Neural cell (in vitro differentiated cells): ENCODE results near the gene MUC22. TPM values are rescaled to one million over a fixed set of nuclear protein-coding genes. Genes with fewer than 3 reads are reported as not detected.

Source experiments
- H2AFZ ChIP-seq: fragments of 200-600, 300-800 bp; sonication (generic), shearing (Covaris generic); 2 replicates; pipeline ENCODE4 v1.6.0; 2014; ENCODE audit warnings: low read depth, mild to moderate bottlenecking, antibody characterized with exemption, low read length, moderate library complexity
- H3F3A ChIP-seq: fragments of 200-600 bp; shearing (Covaris generic); 2 replicates; pipeline ENCODE4 v1.6.1; 2016; ENCODE audit warnings: mild to moderate bottlenecking, moderate library complexity, mixed read lengths, antibody characterized with exemption, low read length; ENCODE audit not compliant: insufficient read depth, poor library complexity, severe bottlenecking
- H3K27ac ChIP-seq: fragments of 200-600, 300-800 bp; sonication (generic), shearing (Covaris generic); 2 replicates; pipeline ENCODE4 v1.5.1; 2014; ENCODE audit warnings: mild to moderate bottlenecking, low read length, moderate library complexity
- H3K27me3 ChIP-seq: fragments of 300-800, 200-600 bp; sonication (generic), shearing (Covaris generic); 2 replicates; pipeline ENCODE4 v1.6.0; 2014; ENCODE audit warnings: mild to moderate bottlenecking, low read depth, low read length, moderate library complexity; ENCODE audit not compliant: insufficient read depth
- H3K36me3 ChIP-seq: fragments of 300-800, 200-600 bp; sonication (generic), shearing (Covaris generic); 2 replicates; pipeline ENCODE4 v1.5.1; 2014; ENCODE audit warnings: mild to moderate bottlenecking, antibody characterized with exemption, low read length, moderate library complexity; ENCODE audit not compliant: insufficient read depth
- H3K4me2 ChIP-seq: fragments of 300-800, 200-600 bp; sonication (generic), shearing (Covaris generic); 2 replicates; pipeline ENCODE4 v1.6.0; 2014; ENCODE audit warnings: mild to moderate bottlenecking, low read length
- H3K4me3 ChIP-seq: fragments of 300-800, 200-600 bp; sonication (generic), shearing (Covaris generic); 2 replicates; pipeline ENCODE4 v1.5.1; 2014; ENCODE audit warnings: mild to moderate bottlenecking, low read length, moderate library complexity
- H3K79me2 ChIP-seq: fragments of 200-600 bp; shearing (Covaris generic); replicated peaks from 2 replicates; pipeline ENCODE4 v1.6.0; 2014; ENCODE audit warnings: mild to moderate bottlenecking, low read length, moderate library complexity; ENCODE audit not compliant: insufficient read depth
- H3K9ac ChIP-seq: fragments of 300-800, 200-600 bp; sonication (generic), shearing (Covaris generic); 2 replicates; pipeline ENCODE4 v1.6.1; 2016; ENCODE audit warnings: mild to moderate bottlenecking, low read length, mixed read lengths
- H3K9me2 ChIP-seq: fragments of 200-600 bp; shearing (Covaris generic); 2 replicates; pipeline ENCODE4 v1.6.1; 2016; ENCODE audit warnings: mild to moderate bottlenecking, low read length, mixed read lengths; ENCODE audit not compliant: insufficient read depth
- H3K9me3 ChIP-seq: fragments of 200-600, 300-800 bp; sonication (generic), shearing (Covaris generic); 2 replicates; pipeline ENCODE4 v1.6.1; 2016; ENCODE audit warnings: mild to moderate bottlenecking, mixed run types, low read length, moderate library complexity, mixed read lengths
- H4K20me1 ChIP-seq: fragments of 200-600 bp; shearing (Covaris generic); 2 replicates; pipeline ENCODE4 v1.6.1; 2016; ENCODE audit warnings: mild to moderate bottlenecking, mixed run types; ENCODE audit not compliant: insufficient read depth
- CTCF ChIP-seq: fragments of 450-650 bp; IDR thresholded peaks from 2 replicates; pipeline ENCODE4 v1.5.1; 2014; ENCODE audit warnings: antibody characterized with exemption, mild to moderate bottlenecking, moderate library complexity; ENCODE audit not compliant: poor library complexity, severe bottlenecking
- EP300 ChIP-seq: fragments of 450-650 bp; conservative IDR thresholded peaks from 2 replicates; pipeline ENCODE4 v1.6.1; 2014; ENCODE audit warnings: antibody characterized with exemption, mild to moderate bottlenecking, moderate library complexity; ENCODE audit not compliant: poor library complexity, severe bottlenecking
- EZH2 ChIP-seq: fragments of 200-600, 300-800 bp; shearing (Covaris generic), sonication (generic); IDR thresholded peaks from 2 replicates; pipeline ENCODE4 v1.6.1; 2014; ENCODE audit warnings: antibody characterized with exemption, low read length, borderline replicate concordance, mild to moderate bottlenecking; ENCODE audit not compliant: insufficient read depth, poor library complexity, severe bottlenecking
- MXI1 ChIP-seq: fragments of 450-650 bp; conservative IDR thresholded peaks from 2 replicates; pipeline ENCODE4 v1.6.1; 2014; ENCODE audit warnings: antibody characterized with exemption, mild to moderate bottlenecking; ENCODE audit not compliant: poor library complexity, severe bottlenecking
- POLR2AphosphoS5 ChIP-seq: IDR thresholded peaks from 2 replicates; pipeline ENCODE4 v1.6.1; 2012
- RAD21 ChIP-seq: fragments of 450-650 bp; conservative IDR thresholded peaks from 2 replicates; pipeline ENCODE4 v1.6.1; 2014; ENCODE audit warnings: antibody characterized with exemption, mild to moderate bottlenecking, moderate library complexity
- REST ChIP-seq: IDR thresholded peaks from 2 replicates; pipeline ENCODE4 v1.6.1; 2012; ENCODE audit warnings: borderline replicate concordance
- SMC3 ChIP-seq: fragments of 450-650 bp; conservative IDR thresholded peaks from 2 replicates; pipeline ENCODE4 v1.6.1; 2014; ENCODE audit warnings: antibody characterized with exemption, mild to moderate bottlenecking, moderate library complexity; ENCODE audit not compliant: poor library complexity
- TAF1 ChIP-seq: IDR thresholded peaks from 2 replicates; pipeline ENCODE4 v1.6.1; 2012; ENCODE audit warnings: low read depth
- polyA plus RNA-seq: library from polyadenylated mRNA; depleted of rRNA; stranded (reverse); fragments of >200 nt; gene quantifications from 2 replicates; pipeline ENCODE4 v1.2.3, GENCODE V29; 2014

The MUC22 gene
- polyA plus RNA-seq, 1 donor from 2014 or later = not detected

GRCh38 chr6:30974490-30975252 lies 35.6 kb upstream of the MUC22 start:
- Histone ChIP-seq H3K27me3 (no peaks in the 10 kb centered on the region), H3K27ac (no peak overlapping the region), H3F3A (no peaks in the 10 kb centered on the region), H3K79me2 (no peaks in the 10 kb centered on the region), H3K4me2 (no peak overlapping the region), H3K9me3 (no peaks in the 10 kb centered on the region), H3K9me2 (no peaks in the 10 kb centered on the region), H4K20me1 (no peaks in the 10 kb centered on the region), H3K36me3 (no peaks in the 10 kb centered on the region), H3K9ac (no peak overlapping the region), H3K4me3 (no peak overlapping the region), H2AFZ (no peak overlapping the region)
- TF ChIP-seq RAD21 (no peak), REST (no peak), TAF1 (no peak), POLR2AphosphoS5 (no peak), EZH2 (no peak), EP300 (no peak), SMC3 (no peak), MXI1 (no peak), CTCF (no peak)

- Histone ChIP-seq H3K27me3 (no peaks in the 10 kb centered on the region), H4K20me1 (no peaks in the 10 kb centered on the region), H3K36me3 (no peaks in the 10 kb centered on the region), H3K27ac (no peak overlapping the region), H3K9ac (no peak overlapping the region), H3F3A (no peaks in the 10 kb centered on the region), H3K79me2 (no peaks in the 10 kb centered on the region), H3K4me3 (no peak overlapping the region), H3K9me3 (no peaks in the 10 kb centered on the region), H3K4me2 (no peak overlapping the region), H2AFZ (no peak overlapping the region), H3K9me2 (no peaks in the 10 kb centered on the region)
- TF ChIP-seq REST (no peak), MXI1 (no peak), SMC3 (no peak)
Observed at GRCh38 chr6:30979141-30979540, 31.1 kb upstream of the MUC22 start.
